GM19238 (cell line): ENCODE results near the gene MBOAT7.
"Not testable (repeated sequence)": the region's sequence is repeated elsewhere in the genome, so short reads cannot be mapped to it uniquely, and the experiment has no call there.

Experiments used
- DNase-seq: peaks from one replicate; pipeline ENCODE4 v3.0.0; 2011; ENCODE audit warnings: low spot score; ENCODE audit not compliant: insufficient read length

Gene MBOAT7, protein sequence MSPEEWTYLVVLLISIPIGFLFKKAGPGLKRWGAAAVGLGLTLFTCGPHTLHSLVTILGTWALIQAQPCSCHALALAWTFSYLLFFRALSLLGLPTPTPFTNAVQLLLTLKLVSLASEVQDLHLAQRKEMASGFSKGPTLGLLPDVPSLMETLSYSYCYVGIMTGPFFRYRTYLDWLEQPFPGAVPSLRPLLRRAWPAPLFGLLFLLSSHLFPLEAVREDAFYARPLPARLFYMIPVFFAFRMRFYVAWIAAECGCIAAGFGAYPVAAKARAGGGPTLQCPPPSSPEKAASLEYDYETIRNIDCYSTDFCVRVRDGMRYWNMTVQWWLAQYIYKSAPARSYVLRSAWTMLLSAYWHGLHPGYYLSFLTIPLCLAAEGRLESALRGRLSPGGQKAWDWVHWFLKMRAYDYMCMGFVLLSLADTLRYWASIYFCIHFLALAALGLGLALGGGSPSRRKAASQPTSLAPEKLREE

DNA sequence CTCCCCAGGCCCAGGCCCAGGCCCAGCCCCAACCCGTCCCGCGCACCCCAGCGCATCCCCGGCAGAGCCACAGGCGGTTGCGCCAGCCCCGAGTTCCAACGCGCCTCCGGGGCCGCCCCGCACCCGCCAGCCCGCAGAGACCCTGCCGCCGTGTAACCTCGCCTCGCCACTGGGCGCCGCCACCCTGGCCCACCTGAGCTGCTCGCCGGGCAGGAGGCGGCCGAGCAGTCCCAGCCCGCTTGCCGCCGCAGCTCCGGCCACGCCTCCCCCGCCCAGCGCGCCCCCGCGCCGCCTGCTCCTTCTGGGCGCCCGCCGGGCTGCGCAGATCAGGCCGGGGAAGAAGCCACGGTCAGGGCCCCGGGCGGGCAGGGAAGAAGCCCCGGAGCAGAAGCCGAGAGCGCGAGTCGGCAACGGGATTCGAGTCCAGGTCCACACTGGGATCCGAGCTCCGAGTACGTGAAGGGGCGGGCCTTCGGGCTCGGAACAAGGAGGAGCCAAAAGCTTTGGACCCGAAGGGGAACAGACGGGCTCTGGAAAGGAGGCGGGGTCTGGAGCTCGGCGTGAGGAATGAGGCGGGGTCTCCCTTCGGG, at the start of gene MBOAT7:
Gene MBOAT7 (minus strand): TSS at position 436 of the 590 bp plus-strand sequence. CDS start 1,072 bp downstream, outside the sequence.
- peak; percentile 82 for DNase-seq

DNA sequence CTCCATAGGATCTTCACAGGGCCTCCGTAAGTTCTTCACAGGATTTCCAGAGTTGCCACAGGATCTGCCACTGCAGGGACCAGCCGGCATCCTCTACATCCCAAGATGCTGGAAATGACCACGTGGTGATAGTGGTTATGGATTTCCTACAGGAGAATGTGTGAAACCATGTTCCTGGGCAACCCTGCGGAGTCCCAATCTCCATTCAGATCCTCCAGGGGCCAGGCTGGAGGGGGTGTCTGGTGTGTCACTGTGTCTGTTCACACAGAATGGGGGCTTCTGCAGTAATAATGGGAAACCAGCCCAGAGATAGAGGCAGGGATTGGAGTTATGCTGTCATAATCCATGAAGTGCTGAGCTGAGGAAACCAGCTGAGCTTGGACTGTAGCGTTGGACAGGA, 44.6 kb upstream of the MBOAT7 start:
- DNase-seq = no peak

DNA sequence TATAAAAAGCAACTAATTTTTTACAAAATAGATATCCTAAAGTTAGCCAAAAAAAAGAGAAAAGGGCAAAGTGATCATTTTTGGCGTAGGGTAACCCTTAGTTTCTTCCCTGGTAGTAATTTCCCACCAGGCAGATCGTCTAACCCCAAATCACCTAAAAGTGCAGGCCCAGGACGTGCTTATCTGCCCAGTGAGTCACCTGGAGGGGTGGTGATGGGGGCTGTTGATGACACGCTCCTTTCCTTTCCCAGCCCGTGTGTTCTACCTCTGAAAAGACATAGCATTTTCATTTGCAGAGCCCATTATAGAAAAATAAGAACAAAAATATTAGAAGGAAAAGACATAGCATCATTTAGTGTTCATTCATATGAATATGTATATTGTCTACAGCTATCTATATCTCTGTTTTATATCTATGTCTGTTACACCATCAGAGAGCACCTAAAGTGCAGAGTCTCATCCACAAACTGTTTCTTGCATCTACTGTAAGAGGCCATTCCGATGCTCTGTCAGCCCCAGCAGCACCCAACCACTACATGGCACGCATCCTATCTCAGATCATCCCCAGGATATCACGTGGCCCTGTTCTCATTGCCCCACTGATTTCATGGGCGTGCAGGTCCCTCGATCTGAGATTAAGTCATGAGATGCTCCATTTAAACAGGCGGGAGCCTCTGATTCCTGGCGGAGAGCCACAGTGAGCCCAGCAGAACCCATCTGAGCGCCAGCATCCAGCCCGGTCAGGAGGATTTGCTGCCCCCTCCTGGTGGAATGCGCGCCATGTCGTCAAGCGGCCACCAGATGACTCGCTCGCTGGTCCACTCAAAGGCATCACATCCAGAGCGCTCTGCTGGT, 41.9 kb upstream of the MBOAT7 start:
- DNase-seq = no peak

DNA sequence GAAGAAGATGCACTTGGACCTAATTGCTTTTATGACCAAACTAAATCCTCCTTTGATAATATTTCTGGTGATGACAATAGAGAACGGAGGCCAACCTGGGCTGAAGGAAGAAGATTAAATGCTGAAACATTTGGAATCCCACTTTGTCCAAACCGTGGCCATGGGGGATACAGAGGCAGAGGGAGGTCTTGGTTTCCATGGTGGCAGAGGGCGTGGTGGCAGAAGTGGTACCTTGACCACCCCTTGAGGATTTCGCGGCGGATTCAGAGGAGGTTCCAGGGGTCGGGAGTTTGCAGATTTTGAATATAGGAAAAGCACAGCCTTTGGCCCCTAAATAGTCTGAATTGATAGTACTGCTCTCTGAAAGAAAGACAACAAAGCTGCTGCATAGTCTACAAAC, 40.7 kb upstream of the MBOAT7 start:
- no peak for DNase-seq

DNA sequence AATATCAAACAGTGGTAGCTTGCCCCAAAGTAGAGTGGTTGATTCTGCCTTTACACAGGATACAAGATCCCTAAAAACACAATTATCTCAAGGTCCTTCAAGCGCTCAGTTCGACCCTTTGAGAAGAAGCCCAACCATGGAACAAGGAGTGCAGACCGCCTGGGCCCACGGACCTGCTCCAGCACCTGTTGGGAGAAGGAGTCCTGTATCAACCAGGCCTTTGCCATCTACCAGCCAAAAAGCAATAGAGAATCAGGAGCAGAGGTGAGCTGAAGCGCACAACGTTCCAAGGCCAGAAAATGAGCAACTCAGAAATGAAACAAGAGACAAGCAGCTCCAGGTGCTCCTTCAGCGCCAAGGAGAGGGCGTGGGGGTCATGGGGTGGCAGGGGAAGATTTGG, 39.8 kb upstream of the MBOAT7 start:
- DNase-seq = no peak

DNA sequence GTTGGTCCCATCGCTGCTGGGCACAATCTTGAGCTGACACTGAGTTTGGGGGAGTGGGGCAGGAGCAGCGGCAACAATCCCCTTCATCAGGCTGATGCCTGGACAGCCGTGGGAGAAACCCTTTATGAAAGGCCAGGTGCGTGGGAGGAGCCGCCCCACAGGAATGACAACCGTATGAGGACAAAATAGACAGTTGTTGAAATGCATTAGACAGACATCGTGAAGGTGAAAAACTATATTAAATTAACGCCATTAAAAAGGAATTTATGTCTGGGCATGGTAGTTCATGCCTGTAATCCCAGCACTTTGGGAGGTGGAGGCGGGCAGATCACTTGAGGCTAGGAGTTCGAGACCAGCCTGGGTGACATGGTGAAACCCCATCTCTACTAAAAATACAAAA, 35.2 kb upstream of the MBOAT7 start:
- not testable (repeated sequence) for DNase-seq

DNA sequence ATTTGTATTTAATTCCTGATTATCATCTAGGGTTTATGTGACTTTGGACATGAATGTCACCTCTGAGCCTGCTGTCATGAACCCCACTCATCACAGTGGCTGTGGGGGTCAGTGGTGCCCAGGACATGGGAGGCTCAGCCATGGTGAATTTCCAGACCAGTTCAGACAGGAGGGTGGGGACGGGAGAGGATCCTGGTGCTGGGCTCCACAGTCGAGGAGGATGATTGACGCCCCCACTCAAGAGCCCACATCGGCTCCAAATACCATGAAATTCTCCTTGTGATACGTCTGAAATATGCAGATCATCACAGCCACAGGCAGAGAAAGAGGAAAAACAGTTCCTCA, 34.5 kb upstream of the MBOAT7 start:
- not testable (repeated sequence) for DNase-seq

DNA sequence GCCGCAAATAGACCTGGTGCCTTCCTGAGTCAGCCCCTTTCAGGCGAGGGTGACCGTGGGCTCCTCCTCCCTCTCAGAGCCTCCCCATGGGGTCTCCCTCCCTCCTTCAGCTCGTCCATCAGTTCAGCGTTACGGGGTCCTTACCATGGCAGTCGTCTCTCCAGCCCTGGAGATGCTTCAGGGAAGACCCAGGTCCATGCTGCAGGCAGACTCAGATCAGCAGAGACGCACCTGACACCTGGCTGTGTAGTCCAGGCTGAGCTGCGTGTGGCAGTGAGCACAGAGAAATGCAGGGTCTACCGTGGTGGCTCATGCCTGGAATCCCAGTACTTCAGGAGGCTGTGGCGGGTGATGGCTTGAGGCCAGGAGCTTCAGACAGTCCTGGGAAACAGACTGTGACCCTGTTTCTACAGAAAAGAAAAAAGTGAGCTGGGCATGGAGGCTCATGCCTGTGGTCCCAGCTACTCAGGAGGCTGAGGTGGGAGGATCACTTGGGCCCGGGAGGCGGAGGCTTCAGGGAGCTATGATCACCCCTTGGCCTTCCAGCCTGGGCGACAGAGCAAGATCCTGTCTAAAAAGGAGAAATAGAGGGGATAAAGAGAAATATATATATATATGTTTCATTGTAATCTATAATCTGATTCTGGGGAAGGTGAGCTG, 34.0 kb upstream of the MBOAT7 start:
- not testable (repeated sequence) for DNase-seq

DNA sequence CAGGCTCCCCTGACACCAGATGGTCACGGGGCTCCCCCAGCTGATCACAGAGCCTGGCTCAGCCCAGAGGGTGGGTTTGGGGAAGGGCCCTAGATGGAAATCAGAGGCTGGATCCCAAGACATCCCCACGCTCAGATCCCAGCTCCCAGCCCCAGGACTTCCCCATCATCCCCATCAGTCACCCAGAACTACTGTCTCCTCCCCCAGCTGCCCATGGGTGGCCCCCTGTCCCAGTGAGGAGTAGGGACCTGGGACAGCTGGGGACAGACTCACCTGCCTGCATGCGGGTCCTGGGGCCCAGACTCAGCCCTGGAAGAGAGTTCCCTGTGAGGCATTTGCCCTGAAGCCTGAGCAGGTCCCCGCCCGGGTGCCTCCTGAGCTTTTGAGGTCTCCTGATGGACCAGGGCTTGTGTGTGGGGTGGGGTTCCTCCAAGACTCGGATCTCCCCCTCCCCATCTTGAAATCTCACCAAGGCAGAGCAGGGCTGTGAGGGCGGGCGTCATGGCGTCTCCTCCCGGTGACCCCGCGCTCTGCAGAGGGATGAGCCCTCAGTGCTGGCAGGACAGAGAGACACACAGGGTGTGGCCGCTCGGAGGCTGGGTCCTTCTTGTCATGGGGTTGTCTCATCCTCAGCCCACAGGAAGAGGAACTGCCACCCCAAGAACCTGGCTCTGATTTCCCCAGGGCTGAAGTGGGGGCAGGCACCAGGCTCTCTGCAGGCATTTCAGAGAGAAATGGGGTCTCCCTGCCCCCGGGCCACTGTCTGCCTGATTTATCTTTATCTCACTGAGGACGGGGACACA, 33.3 kb upstream of the MBOAT7 start, which contains the start of gene LILRB3:
Gene LILRB3 (minus strand): TSS at position 534 of the 803 bp plus-strand sequence. CDS start 31 bp downstream, at position 503.
- DNase-seq = not testable (repeated sequence)

DNA sequence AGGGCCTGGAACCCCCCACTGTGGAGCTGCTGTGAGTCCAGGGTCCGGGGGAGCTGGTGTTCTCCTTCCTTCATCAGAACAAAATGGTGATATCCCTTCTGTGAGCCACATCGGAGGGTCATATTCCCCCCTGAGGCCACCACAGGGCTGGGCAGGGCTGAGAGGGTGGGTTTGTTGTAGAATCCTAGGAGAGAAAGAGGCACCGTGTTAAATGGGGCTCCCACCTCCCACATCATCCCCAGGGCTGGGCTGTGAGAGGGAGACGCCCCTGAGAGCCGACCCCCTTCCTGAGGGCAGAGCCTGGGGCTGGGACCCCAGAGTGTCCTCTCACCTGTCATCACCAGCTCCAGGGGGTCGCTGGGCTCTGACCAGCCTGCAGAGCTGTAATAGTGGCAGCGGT, 32.6 kb upstream of the MBOAT7 start:
- DNase-seq = not testable (repeated sequence)

DNA sequence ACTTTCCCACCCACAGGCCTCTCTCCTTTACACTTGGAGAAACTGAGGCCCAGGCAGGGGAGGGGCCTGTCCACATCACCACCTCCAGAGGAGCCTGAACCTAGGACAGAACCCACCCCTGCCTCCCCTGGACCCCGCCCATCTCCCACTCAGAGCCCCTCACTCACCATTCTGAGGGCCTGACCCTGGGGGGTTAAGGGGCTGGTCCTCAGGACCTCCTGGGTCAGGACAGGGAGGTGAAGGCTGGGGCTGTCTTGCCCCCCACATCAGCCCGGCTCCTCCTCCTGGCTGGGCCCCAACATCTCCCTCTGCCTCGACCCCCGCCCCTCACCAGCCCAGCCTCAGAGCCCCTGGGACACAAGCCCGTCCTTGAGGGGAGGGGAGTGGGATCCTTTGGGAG, 30.3 kb upstream of the MBOAT7 start:
- not testable (repeated sequence) for DNase-seq

DNA sequence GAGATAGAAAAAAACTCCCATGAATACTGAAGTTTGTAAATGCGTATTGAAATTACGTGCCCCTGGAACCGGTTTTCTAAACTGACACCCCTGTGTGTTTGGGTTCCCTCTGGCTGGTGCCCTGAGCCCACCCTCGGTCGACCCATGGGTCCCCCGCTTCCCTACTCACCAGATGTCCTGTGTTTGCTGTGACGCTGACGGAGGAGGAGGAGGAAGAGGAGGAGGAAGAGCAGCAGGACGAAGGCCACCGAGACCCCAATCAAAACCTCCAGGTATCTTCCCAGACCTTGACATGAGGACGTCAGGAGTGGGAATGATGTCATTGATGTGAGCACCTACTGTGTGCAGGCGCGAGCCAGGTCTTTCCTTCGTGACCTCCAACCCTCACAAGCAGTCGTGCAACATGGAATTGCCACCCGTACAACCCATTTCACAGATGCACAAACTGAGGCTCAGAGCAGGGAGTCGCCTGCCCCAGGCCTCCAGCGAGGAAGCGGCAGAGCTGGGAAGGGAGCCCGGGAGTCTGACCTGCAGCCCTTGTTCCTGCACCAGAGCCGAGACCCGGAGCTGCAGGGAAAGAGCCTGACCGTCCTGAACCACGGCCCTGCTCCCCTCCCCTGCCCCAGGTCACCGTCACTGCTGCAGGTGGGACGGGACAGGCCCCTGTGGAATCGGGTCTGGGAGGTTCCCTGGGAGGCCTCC, 29.7 kb upstream of the MBOAT7 start:
- DNase-seq = no peak

DNA sequence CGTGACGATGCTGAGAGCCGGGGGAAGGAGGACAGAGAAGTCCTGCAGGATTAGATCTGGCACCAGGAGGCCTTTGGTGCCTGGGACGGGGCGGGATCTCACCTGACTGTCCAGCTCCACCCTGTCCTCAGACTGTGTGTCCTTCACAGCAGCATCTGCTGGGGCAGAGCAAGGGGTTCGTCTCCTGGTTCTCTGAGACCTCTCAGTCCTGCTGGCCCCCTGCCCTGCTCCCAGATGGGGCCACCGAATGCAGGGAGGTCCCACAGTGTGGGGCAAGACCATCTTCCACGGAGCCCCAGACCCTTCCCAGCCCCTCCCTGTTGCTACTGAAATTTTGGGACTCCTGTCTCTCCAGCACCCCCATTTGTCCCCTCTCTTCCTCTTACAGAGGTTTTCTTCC, 28.9 kb upstream of the MBOAT7 start:
- no peak for DNase-seq

DNA sequence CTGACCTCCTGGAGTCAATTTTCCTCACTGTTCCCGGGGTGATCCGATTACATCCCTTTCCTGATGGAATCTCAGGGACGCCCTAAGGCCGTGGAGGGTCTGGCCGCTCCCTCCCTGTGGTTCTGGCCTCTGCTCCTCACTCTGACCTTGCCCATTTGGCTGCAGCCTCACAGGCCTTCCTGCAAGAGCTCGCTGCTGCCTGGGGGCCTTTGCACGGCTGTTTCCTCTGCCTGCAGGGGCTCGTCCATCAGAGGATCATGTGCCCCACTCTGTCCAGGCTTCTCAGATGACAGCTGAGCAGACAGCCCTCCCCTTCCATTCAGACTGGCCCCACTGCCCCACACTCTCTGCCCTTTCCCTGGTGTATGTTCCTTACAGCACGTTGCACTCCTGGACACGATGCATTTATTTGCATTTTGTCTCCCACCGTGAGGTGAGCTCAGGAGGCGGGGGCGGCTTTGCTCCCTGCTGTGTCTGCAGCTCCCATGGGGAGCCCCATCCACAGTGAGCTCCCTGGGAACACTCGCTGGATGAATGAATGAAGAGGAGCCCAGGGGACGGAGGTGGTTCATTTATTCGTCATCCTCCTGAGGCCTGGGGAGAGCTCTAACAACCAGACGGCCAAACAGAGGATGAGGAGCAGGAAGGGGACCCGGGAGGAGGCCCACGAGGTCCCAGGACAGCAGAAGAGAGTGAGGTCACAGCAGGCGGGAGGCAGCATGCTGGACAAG, 28.3 kb upstream of the MBOAT7 start:
- DNase-seq = not testable (repeated sequence)

DNA sequence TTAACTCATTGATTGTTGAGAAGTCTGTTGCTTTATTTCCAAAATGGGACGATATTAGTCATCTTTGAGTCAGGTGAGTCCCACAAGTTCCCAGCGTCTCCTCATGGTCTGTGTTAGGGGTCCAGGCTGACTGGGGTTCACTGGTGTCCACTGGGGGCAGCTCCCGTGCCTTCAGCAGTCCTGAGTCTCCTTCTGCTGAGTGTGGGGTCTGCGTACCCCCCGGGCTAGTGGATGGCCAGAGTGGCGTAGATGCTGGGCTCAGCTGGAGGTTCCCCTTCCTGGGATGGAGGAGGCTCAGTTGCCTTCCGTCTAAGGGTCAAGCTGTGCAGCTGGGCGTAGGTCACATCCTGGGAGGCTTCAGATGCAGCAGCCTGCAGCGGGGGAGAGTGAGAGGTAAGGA, 27.5 kb upstream of the MBOAT7 start:
- no peak for DNase-seq

DNA sequence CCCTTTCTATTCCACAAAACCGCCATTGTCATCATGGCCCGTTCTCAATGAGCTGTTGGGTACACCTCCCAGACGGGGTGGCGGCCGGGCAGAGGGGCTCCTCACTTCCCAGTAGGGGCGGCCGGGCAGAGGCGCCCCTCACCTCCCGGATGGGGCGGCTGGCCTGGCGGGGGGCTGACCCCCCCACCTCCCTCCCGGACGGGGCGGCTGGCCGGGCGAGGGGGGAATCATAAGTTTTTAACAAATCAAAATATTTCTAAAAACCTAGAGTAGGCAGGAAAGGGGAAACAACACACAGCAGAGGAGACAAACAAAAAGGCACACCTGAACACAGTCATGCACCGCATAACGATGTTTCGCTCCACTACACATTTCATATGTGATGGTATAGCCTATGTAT, 25.4 kb upstream of the MBOAT7 start:
- not testable (repeated sequence) for DNase-seq

DNA sequence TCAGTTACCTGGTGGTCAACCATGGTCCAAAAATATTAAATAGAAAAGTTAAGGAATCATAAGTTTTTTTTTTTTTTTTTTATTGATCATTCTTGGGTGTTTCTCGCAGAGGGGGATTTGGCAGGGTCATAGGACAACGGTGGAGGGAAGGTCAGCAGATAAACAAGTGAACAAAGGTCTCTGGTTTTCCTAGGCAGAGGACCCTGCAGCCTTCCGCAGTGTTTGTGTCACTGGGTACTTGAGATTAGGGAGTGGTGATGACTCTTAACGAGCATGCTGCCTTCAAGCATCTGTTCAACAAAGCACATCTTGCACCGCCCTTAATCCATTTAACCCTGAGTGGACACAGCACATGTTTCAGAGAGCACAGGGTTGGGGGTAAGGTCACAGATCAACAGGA, 24.8 kb upstream of the MBOAT7 start:
- DNase-seq = not testable (repeated sequence)

DNA sequence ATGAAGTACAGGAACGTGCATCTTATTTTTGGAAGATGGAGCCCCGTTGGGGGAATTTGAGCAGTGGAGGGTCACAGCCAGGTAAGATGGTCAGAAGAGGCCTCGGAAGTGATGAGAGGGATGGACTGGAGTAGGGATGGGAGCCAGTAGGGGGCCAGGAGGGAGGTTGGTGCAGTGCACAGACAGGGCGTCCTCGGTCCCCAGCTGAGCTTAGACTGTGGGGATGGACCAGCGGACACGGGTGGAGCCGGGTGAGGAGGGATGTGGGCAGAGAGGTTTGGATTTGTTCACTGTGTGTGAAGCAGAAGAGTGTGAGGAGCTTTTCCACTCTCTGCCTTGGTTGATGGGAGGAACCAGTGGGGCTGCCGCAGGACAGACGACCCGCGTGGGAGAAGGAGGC, 21.9 kb upstream of the MBOAT7 start:
- DNase-seq = no peak

DNA sequence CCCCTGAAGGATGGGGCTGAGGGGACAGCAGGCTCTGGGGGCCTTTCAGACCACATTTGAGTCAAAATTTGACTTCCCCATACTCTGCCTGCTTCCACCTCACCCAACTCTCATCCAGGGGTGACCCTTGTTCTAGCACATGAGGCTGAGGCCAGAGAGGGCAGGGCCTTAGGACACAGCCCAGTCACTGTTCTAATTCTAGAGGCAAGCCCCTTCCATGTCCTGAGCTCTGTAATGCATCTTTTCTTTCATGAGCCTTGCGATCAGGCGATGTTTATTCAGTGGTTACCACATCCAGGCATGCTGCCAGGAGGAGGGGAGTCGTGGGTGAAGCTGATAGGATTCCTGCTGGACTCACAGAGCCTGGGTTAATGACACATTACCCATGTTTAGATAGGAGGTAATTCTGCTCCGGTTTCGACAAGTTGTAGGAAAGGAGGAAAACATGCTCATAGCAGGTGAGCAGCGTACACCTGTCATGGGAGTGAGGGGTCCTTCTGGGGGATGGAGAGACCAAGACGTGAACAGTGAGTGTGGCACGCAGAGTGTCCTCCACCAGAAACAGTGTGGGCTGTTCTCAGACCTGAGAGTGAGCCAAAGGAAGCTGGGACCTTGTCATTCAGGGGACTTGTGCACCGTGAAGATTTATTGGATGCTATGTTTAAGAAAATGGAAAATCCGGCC, 20.6 kb upstream of the MBOAT7 start:
- DNase-seq = no peak
